NCI-H146 treated with DMSO at 0.1 percent for 48 hours (cell line): ENCODE results near the gene P2RX3.
"Not testable (repeated sequence)": the region's sequence is repeated elsewhere in the genome, so short reads cannot be mapped to it uniquely, and the experiment has no call there.

ENCODE experiments used
- DNase-seq: peaks from one replicate; lab custom pipeline; 2025; ENCODE audit not compliant: unreplicated experiment; lab: John Stamatoyannopoulos, UW

Gene P2RX3

GRCh38 chr11:57324154-57324885 is 13.8 kb upstream of the P2RX3 start:
- peak; percentile 50 for DNase-seq

GRCh38 chr11:57324886-57325734 is 13.0 kb upstream of the P2RX3 start, which contains the start of gene TNKS1BP1:
TNKS1BP1 (minus strand) TSS chr11:57324952; CDS start chr11:57321885, 3,067 bp downstream.
- peak; percentile 90 for DNase-seq

GRCh38 chr11:57325735-57326048 is 12.5 kb upstream of the P2RX3 start:
- DNase-seq: no peak

- no peak for DNase-seq
These were observed 10.4 kb upstream of the P2RX3 start for GRCh38 chr11:57327721-57328120.

- no peak for DNase-seq
These were observed 8.1 kb upstream of the P2RX3 start for GRCh38 chr11:57330029-57330428.

- DNase-seq: no peak
These were observed 6.4 kb upstream of the P2RX3 start for GRCh38 chr11:57331720-57332119.

- DNase-seq: no peak
These were observed 5.3 kb upstream of the P2RX3 start for GRCh38 chr11:57332694-57333440.

GRCh38 chr11:57335023-57335342 is 3.2 kb upstream of the P2RX3 start:
- DNase-seq: no peak

GRCh38 chr11:57335343-57336110 is 2.6 kb upstream of the P2RX3 start, which contains the start of gene SSRP1:
SSRP1 (minus strand) TSS chr11:57335892; CDS start chr11:57335121, 771 bp downstream.
- DNase-seq: peak; percentile 78

GRCh38 chr11:57336111-57336666 is 2.0 kb upstream of the P2RX3 start:
- DNase-seq: no peak

GRCh38 chr11:57336856-57337255 is 1.3 kb upstream of the P2RX3 start:
- not testable (repeated sequence) for DNase-seq

- DNase-seq: no peak
These were observed 1.2 kb downstream of the P2RX3 start for GRCh38 chr11:57339328-57339727.

- DNase-seq: no peak
These were observed 2.0 kb downstream of the P2RX3 start for GRCh38 chr11:57340039-57340615.

GRCh38 chr11:57341250-57341808 is 3.2 kb downstream of the P2RX3 start:
- DNase-seq: no peak

- DNase-seq: no peak
These were observed 4.5 kb downstream of the P2RX3 start for GRCh38 chr11:57342702-57343101.

GRCh38 chr11:57343825-57344224 is 5.7 kb downstream of the P2RX3 start:
- no peak for DNase-seq

- DNase-seq: no peak
These were observed 6.7 kb downstream of the P2RX3 start for GRCh38 chr11:57344826-57345225.

- DNase-seq: peak; percentile 76
These were observed 7.5 kb downstream of the P2RX3 start for GRCh38 chr11:57345555-57346211.

- DNase-seq: no peak
These were observed 9.2 kb downstream of the P2RX3 start for GRCh38 chr11:57347336-57347735.
